GM12801 (cell line): ENCODE results near the gene RPA1.

Experiments
- CTCF ChIP-seq: IDR thresholded peaks from one replicate; pipeline ENCODE4 v1.5.1; 2011; ENCODE audit warnings: control low read depth; ENCODE audit not compliant: insufficient read length; ENCODE audit errors: extremely low read depth

Gene RPA1

GRCh38 chr17:1789936-1790335, 39.9 kb upstream of the RPA1 start:
- no peak for TF ChIP-seq CTCF

GRCh38 chr17:1792495-1793446, 37.0 kb upstream of the RPA1 start:
- TF ChIP-seq CTCF: no peak

- no peak for TF ChIP-seq CTCF
These were observed 36.4 kb upstream of the RPA1 start for GRCh38 chr17:1793447-1793806.

- TF ChIP-seq CTCF: no peak
These were observed 33.0 kb upstream of the RPA1 start for GRCh38 chr17:1796800-1797199.

GRCh38 chr17:1797323-1797722, 32.5 kb upstream of the RPA1 start:
- TF ChIP-seq CTCF: no peak

GRCh38 chr17:1800240-1800639, 29.6 kb upstream of the RPA1 start:
- TF ChIP-seq CTCF: no peak

GRCh38 chr17:1800712-1801111, 29.1 kb upstream of the RPA1 start:
- no peak for TF ChIP-seq CTCF

- TF ChIP-seq CTCF: no peak
These were observed 27.4 kb upstream of the RPA1 start for GRCh38 chr17:1802429-1802828.
